Left ventricle myocardium inferior (tissue), 1 donor: Measurements from ENCODE around the gene ACSF3. TPM values are rescaled to one million over a fixed set of nuclear protein-coding genes. Genes with fewer than 3 reads are reported as not detected.

Experiments used
- DNase-seq: peaks from one replicate; pipeline ENCODE4 v3.0.0-alpha.2; 2020
- H3K27ac ChIP-seq: fragments of 200-600 bp; replicated peaks from 2 replicates; pipeline ENCODE4 v1.8.0; 2021
- H3K27me3 ChIP-seq: fragments of 200-600 bp; 2 replicates; pipeline ENCODE4 v1.8.0; 2021; ENCODE audit warnings: low read depth
- H3K36me3 ChIP-seq: fragments of 200-600 bp; 2 replicates; pipeline ENCODE4 v1.8.0; 2021
- H3K4me1 ChIP-seq: fragments of 200-600 bp; 2 replicates; pipeline ENCODE4 v1.8.0; 2021
- H3K4me3 ChIP-seq: fragments of 200-600 bp; 2 replicates; pipeline ENCODE4 v1.8.0; 2021; ENCODE audit warnings: mild to moderate bottlenecking, moderate library complexity
- H3K9me3 ChIP-seq: fragments of 200-600 bp; replicated peaks from 2 replicates; pipeline ENCODE4 v1.8.0; 2021
- CTCF ChIP-seq: fragments of 200-600 bp; IDR thresholded peaks from 2 replicates; pipeline ENCODE4 v1.8.0; 2021; ENCODE audit warnings: antibody characterized with exemption, mild to moderate bottlenecking, borderline replicate concordance
- intact Hi-C: fragments of 100-400 bp; cut with micrococcal nuclease; formaldehyde crosslinking; loops from one replicate; pipeline ENCODE4 v1.11.0; 2022
- total RNA-seq: library from RNA; stranded (reverse); fragmentation: NEBNext Ultra II Directional; extraction: Animal tissue kit (Norgen Biotek cat#: 25700); gene quantifications from one replicate; pipeline ENCODE4 v1.2.1, GENCODE V29; 2021
- donor health status: DM: no; HTN: yes; CAD: no; lungs with severe emphysema.

The ACSF3 gene
- total RNA-seq, 1 donor from 2014 or later, result 16.7 TPM

- intact Hi-C loops, result no loop called here
- Histone ChIP-seq H3K4me3 (no peak overlapping the region), H3K4me1 (no peaks in the 10 kb centered on the region), H3K36me3 (no peaks in the 10 kb centered on the region), H3K27me3 (peaks cover 100% of the 10 kb centered on the region), H3K9me3 (no peaks in the 10 kb centered on the region), H3K27ac (no peak overlapping the region)
- no peak for DNase-seq
- no peak for TF ChIP-seq CTCF
Measured at GRCh38 chr16:89047331-89048089, 46.1 kb upstream of the ACSF3 start.

- peak; percentile 13 for DNase-seq
- H3K4me1 ChIP-seq, result no peaks in the 10 kb centered on the region
- H3K27me3 ChIP-seq, result peaks cover 100% of the 10 kb centered on the region
- no peaks in the 10 kb centered on the region for H3K9me3 ChIP-seq
- H3K4me3 ChIP-seq, result no peak overlapping the region
- no peak for TF ChIP-seq CTCF
- no peak overlapping the region for H3K27ac ChIP-seq
- no peaks in the 10 kb centered on the region for H3K36me3 ChIP-seq
- intact Hi-C loops, result no loop called here
Measured at GRCh38 chr16:89048090-89048725, 45.4 kb upstream of the ACSF3 start.

- Histone ChIP-seq H3K36me3 (no peaks in the 10 kb centered on the region), H3K27me3 (peaks cover 100% of the 10 kb centered on the region), H3K27ac (no peak overlapping the region), H3K4me1 (no peaks in the 10 kb centered on the region), H3K9me3 (no peaks in the 10 kb centered on the region), H3K4me3 (no peak overlapping the region)
- TF ChIP-seq CTCF, result no peak
- DNase-seq, result peak; percentile 5
- intact Hi-C loops, result no loop called here
Measured at GRCh38 chr16:89048871-89049422, 44.7 kb upstream of the ACSF3 start.

GRCh38 chr16:89049484-89050118 is 44.1 kb upstream of the ACSF3 start:
- intact Hi-C loops, result no loop called here
- TF ChIP-seq CTCF, result no peak
- Histone ChIP-seq H3K9me3 (no peaks in the 10 kb centered on the region), H3K4me1 (no peaks in the 10 kb centered on the region), H3K36me3 (no peaks in the 10 kb centered on the region), H3K27ac (no peak overlapping the region), H3K27me3 (peaks cover 100% of the 10 kb centered on the region), H3K4me3 (no peak overlapping the region)
- DNase-seq, result peak; percentile 12

GRCh38 chr16:89050119-89050867 is 43.4 kb upstream of the ACSF3 start:
- Histone ChIP-seq H3K27ac (no peak overlapping the region), H3K36me3 (no peaks in the 10 kb centered on the region), H3K27me3 (peaks cover 100% of the 10 kb centered on the region), H3K4me3 (no peak overlapping the region), H3K4me1 (no peaks in the 10 kb centered on the region), H3K9me3 (no peaks in the 10 kb centered on the region)
- TF ChIP-seq CTCF, result no peak
- no peak for DNase-seq
- intact Hi-C loops, result no loop called here
